IMR-90 (cell line): Measurements from ENCODE around the gene PARD3.

Source experiments
- CTCF ChIP-seq: conservative IDR thresholded peaks from 2 replicates; pipeline ENCODE4 v1.5.1; 2012; ENCODE audit warnings: mild to moderate bottlenecking, low read depth, low read length, improper control_type of control experiment
- POLR2A ChIP-seq: IDR thresholded peaks from 2 replicates; pipeline ENCODE4 v1.6.1; 2012; ENCODE audit warnings: mild to moderate bottlenecking, low read depth, low read length
- RFX5 ChIP-seq: IDR thresholded peaks from 2 replicates; pipeline ENCODE4 v1.8.0; 2012; ENCODE audit warnings: low read depth, mild to moderate bottlenecking, low read length, moderate library complexity

- TF ChIP-seq CTCF = no peak
- TF ChIP-seq POLR2A = no peak
- no peak for TF ChIP-seq RFX5
Measured at GRCh38 chr10:34295142-34295548, 520.0 kb downstream of the PARD3 start.
